Caco-2 (cell line): Measurements from ENCODE around the gene LPIN1. TPM values are rescaled to one million over a fixed set of nuclear protein-coding genes. Genes with fewer than 3 reads are reported as not detected.

Experiments used
- BruUV-seq: library from RNA; stranded (reverse); fragments of 400-500 nt; replicated peaks from 2 replicates; lab custom pipeline; 2021; lab: Mats Ljungman, UMichigan
- CTCF ChIA-PET: fragments of 300-600 bp; sonication (Branson Sonifier 250); formaldehyde crosslinking; loops from one replicate; lab custom pipeline; 2022; ENCODE audit warnings: antibody characterized with exemption; lab: Charles Lee
- POLR2A ChIA-PET: fragments of 300-600 bp; sonication (Branson Sonifier 250); formaldehyde crosslinking; loops from one replicate; lab custom pipeline; 2022; ENCODE audit warnings: antibody characterized with exemption; lab: Charles Lee
- DNase-seq, 2 experiments: peaks; one replicate each; pipeline versions ENCODE4 v3.0.0 to v3.0.0-alpha.2; 2020 to 2022
- H3K27me3 ChIP-seq: replicated peaks from 2 replicates; pipeline ENCODE4 v1.6.0; 2011; ENCODE audit warnings: low read length; ENCODE audit not compliant: control insufficient read depth, insufficient read depth
- H3K36me3 ChIP-seq: 2 replicates; pipeline ENCODE4 v1.5.1; 2011; ENCODE audit warnings: low read length; ENCODE audit not compliant: control insufficient read depth, insufficient read depth
- H3K4me1 ChIP-seq: fragments of 250-450 bp; sonication (Bioruptor Pico); 2 replicates; pipeline ENCODE4 v1.5.1; 2020; ENCODE audit warnings: mild to moderate bottlenecking
- H3K4me3 ChIP-seq: 2 replicates; pipeline ENCODE4 v1.5.1; 2011; ENCODE audit warnings: low read depth, mild to moderate bottlenecking, control low read depth, low read length
- H3K9me3 ChIP-seq: fragments of 250-450 bp; sonication (Bioruptor Pico); 2 replicates; pipeline ENCODE4 v1.5.1; 2020; ENCODE audit warnings: mild to moderate bottlenecking, moderate library complexity
- H3K27ac Mint-ChIP-seq: one replicate; pipeline ENCODE4 v1.8.0; 2022; ENCODE audit warnings: mixed read lengths; ENCODE audit not compliant: unreplicated experiment
- H3K27me3 Mint-ChIP-seq: one replicate; pipeline ENCODE4 v1.8.0; 2022; ENCODE audit warnings: mixed read lengths; ENCODE audit not compliant: insufficient read depth, unreplicated experiment
- H3K36me3 Mint-ChIP-seq: one replicate; pipeline ENCODE4 v1.8.0; 2022; ENCODE audit warnings: mild to moderate bottlenecking, mixed read lengths; ENCODE audit not compliant: insufficient read depth, unreplicated experiment
- H3K4me1 Mint-ChIP-seq: one replicate; pipeline ENCODE4 v1.8.0; 2022; ENCODE audit warnings: low read depth, mixed read lengths; ENCODE audit not compliant: unreplicated experiment
- H3K4me3 Mint-ChIP-seq: one replicate; pipeline ENCODE4 v1.8.0; 2022; ENCODE audit warnings: mild to moderate bottlenecking, moderate library complexity, mixed read lengths; ENCODE audit not compliant: unreplicated experiment
- H3K9me3 Mint-ChIP-seq: one replicate; pipeline ENCODE4 v1.8.0; 2022; ENCODE audit warnings: mixed read lengths; ENCODE audit not compliant: unreplicated experiment
- intact Hi-C: fragments of 100-400 bp; cut with micrococcal nuclease; formaldehyde crosslinking; loops from one replicate; pipeline ENCODE4 v1.10.0; 2022; ENCODE audit not compliant: unreplicated experiment
- total RNA-seq: library from RNA; stranded (reverse); gene quantifications from 2 replicates; pipeline ENCODE4 v1.2.3, GENCODE V29; 2022
- TF ChIP-seq, protein P1 (sequence below), 2 experiments: fragments of 200-600 bp in 1 of 2; IDR thresholded peaks; 1 replicate in 1 of 2; 2 replicates in 1 of 2; pipeline versions ENCODE4 v1.5.1 to v1.8.0; 2011 to 2022; ENCODE audit warnings: antibody characterized with exemption in 1 of 2, control low read depth in 1 of 2, inconsistent platforms in 1 of 2, low read depth in 1 of 2, low read length in 1 of 2, mild to moderate bottlenecking in 1 of 2, moderate library complexity in 1 of 2; ENCODE audit not compliant: insufficient read depth in 1 of 2, severe bottlenecking in 1 of 2, unreplicated experiment in 1 of 2

LPIN1 gene
- total RNA-seq, 1 experiment from 2014 or later: 12.5 TPM

DNA sequence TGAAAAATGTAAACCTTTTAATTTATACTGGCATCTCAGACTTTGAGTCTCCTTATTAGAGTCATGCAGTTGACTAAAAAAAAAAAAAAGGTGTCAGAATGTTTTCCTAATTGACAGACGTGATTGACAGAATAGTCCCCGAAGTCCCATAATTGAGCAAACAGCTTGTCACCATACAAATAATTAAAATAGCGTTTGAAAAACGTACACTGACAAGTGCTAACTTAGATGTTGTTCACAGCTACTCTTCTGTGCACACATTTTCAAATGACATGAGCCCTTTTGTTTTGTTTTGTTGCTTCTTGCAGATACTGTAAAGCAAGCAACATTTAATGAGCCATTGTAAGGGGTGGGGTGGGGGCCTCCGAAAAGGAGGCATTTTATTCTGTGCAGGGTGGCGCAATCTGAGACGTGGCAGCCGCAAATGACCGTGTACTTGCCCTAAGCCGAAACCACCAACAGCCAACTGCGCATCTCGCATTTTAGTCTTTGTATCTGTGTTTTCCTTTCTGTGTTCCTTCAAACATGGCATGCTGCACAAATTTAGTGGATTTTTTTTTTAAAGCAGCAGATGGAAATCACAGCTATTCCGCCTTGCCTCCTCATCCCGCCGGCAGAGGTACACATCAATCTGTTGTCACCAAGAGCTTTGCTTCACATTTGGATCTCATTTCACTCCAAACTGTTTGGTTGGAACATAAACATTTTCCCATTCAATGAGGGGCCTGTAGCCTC is 52.4 kb downstream of the LPIN1 start:
- Mint-ChIP-seq H3K27me3 (no peaks in the 10 kb centered on the region), H3K27ac (no peak overlapping the region), H3K4me1 (no peaks in the 10 kb centered on the region), H3K9me3 (no peaks in the 10 kb centered on the region), H3K4me3 (no peak overlapping the region), H3K36me3 (no peaks in the 10 kb centered on the region)
- Histone ChIP-seq H3K4me3 (no peak overlapping the region), H3K4me1 (no peaks in the 10 kb centered on the region), H3K36me3 (no peaks in the 10 kb centered on the region), H3K27me3 (no peaks in the 10 kb centered on the region), H3K9me3 (no peaks in the 10 kb centered on the region)
- POLR2A ChIA-PET: no interaction called here
- CTCF ChIA-PET: no interaction called here
- TF ChIP-seq, protein P1, sequence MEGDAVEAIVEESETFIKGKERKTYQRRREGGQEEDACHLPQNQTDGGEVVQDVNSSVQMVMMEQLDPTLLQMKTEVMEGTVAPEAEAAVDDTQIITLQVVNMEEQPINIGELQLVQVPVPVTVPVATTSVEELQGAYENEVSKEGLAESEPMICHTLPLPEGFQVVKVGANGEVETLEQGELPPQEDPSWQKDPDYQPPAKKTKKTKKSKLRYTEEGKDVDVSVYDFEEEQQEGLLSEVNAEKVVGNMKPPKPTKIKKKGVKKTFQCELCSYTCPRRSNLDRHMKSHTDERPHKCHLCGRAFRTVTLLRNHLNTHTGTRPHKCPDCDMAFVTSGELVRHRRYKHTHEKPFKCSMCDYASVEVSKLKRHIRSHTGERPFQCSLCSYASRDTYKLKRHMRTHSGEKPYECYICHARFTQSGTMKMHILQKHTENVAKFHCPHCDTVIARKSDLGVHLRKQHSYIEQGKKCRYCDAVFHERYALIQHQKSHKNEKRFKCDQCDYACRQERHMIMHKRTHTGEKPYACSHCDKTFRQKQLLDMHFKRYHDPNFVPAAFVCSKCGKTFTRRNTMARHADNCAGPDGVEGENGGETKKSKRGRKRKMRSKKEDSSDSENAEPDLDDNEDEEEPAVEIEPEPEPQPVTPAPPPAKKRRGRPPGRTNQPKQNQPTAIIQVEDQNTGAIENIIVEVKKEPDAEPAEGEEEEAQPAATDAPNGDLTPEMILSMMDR (IDR thresholded peaks at IDR 0.05; ENCODE audit: insufficient read depth in 1 of 2, low read depth in 1 of 2, low read length in 1 of 2, severe bottlenecking in 1 of 2, unreplicated experiment in 1 of 2): no peak
- no TSS peak for BruUV-seq
- no peak for DNase-seq
- intact Hi-C loops: no loop called here

DNA sequence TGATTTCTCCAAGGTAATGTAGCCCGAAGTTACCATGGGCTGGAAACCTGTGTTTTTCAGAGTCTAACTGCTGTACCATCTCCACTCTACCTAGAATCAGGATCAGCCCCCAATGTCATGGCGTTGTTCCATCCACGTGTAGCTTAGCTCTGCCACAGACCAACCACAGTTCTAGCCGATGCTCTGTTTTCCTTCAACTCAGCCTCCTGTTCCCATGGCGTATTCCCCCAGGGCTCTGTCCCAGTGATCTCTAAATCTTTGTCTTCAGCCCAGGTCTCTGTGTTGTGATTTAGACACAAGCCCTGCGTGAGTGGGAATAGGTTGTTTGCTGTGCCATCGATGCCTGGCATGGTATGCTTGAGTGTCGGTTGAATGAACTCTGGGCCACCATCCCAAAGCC is 53.4 kb downstream of the LPIN1 start:
- no TSS peak for BruUV-seq
- TF ChIP-seq, protein P1 (IDR thresholded peaks at IDR 0.05; ENCODE audit: insufficient read depth in 1 of 2, low read depth in 1 of 2, low read length in 1 of 2, severe bottlenecking in 1 of 2, unreplicated experiment in 1 of 2): no peak
- CTCF ChIA-PET: no interaction called here

DNA sequence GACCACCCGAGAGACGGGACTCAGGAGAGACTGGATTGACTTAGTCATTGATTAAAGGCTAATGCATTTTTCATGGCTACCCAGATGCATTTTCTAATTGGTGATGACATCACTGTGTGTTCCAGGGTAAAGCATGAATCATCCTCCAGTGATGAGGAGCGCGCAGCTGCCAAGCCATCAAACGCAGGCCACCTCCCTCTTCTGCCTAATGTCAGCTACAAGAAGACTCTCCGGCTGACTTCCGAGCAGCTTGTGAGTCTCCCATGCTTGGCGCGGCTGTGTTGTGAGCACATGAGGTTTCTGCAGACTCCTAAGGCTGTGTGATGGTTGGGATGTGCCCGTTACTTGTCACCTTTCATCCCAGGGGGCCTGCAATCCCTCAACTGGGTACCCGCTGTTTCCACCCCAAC is 56.4 kb downstream of the LPIN1 start:
- ChIA-PET CTCF (no interaction called here), POLR2A (no interaction called here)
- Mint-ChIP-seq H3K4me3 (no peak overlapping the region), H3K9me3 (no peaks in the 10 kb centered on the region), H3K27ac (no peak overlapping the region), H3K27me3 (no peaks in the 10 kb centered on the region), H3K4me1 (no peaks in the 10 kb centered on the region), H3K36me3 (peaks cover 10% of the 10 kb centered on the region)
- Histone ChIP-seq H3K9me3 (no peaks in the 10 kb centered on the region), H3K27me3 (no peaks in the 10 kb centered on the region), H3K36me3 (peaks cover 1% of the 10 kb centered on the region), H3K4me3 (no peak overlapping the region), H3K4me1 (no peaks in the 10 kb centered on the region)
- no peak for DNase-seq
- no TSS peak for BruUV-seq
- TF ChIP-seq, protein P1 (IDR thresholded peaks at IDR 0.05; ENCODE audit: insufficient read depth in 1 of 2, low read depth in 1 of 2, low read length in 1 of 2, severe bottlenecking in 1 of 2, unreplicated experiment in 1 of 2): no peak
- intact Hi-C loops: no loop called here

More for the DNA sequence above, 53.4 kb downstream of the LPIN1 start:
- POLR2A ChIA-PET: no interaction called here
- intact Hi-C loops: no loop called here
- H3K9me3 Mint-ChIP-seq: no peaks in the 10 kb centered on the region
- no peak overlapping the region for H3K4me3 Mint-ChIP-seq
- no peaks in the 10 kb centered on the region for H3K36me3 Mint-ChIP-seq
- no peaks in the 10 kb centered on the region for H3K27me3 Mint-ChIP-seq
- Histone ChIP-seq H3K4me3 (no peak overlapping the region), H3K36me3 (no peaks in the 10 kb centered on the region), H3K9me3 (no peaks in the 10 kb centered on the region), H3K4me1 (no peaks in the 10 kb centered on the region), H3K27me3 (no peaks in the 10 kb centered on the region)
- DNase-seq: no peak
- H3K27ac Mint-ChIP-seq: no peak overlapping the region
- no peaks in the 10 kb centered on the region for H3K4me1 Mint-ChIP-seq
